ENCODE data around the gene ADGRE2. TPM values are rescaled to one million over a fixed set of nuclear protein-coding genes. Genes with fewer than 3 reads are reported as not detected.

ADGRE2 gene
- total and polyA plus RNA-seq, 2 of the 4 experiments (the other 2 are of a cell fraction): not detected

DNA sequence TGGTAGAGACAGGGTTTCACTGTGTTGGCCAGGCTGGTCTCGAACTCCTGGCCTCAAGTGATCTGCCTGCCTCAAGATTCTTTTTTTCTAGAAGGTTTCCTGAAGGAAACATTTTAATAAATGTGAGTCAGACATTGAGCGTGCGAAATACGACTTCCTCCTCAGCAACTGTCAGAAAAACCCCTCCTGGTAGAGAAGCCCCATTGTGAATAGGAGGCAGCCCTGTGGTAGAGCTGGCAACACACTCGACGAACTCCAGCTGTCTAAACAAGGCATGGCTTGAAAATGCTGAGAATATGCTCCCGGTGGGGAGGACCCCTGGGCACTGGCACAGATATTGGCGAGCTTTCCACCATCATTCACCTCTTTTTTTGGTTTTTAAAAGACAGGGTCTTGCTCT, 78.7 kb downstream of the ADGRE2 start:
- no peak overlapping the region for H3K4ac ChIP-seq (ENCODE audit: low read depth, low read length)
- H2BK120ac ChIP-seq (ENCODE audit: low read depth, low read length): no peak overlapping the region
- 0 out of 4 replicates have a peak, but pooled peaks cover 0 to 2% of the 10 kb centered on the region in 2 experiments for H3K79me1 ChIP-seq (ENCODE audit: low read depth in 1 of 2, low read length in 2 of 2)
- WGBS, 2 experiments (ENCODE audit: extremely low coverage in 2 of 2, insufficient read length in 1 of 2): 80% methylated on average over 1 of the region's 8 CpGs; no CpG with 5 or more reads in 1 of the 2 experiments
- no peak overlapping the region for H2AFZ ChIP-seq (replicated peaks; ENCODE audit: low read length, poor library complexity)
- H2AK5ac ChIP-seq (ENCODE audit: low read depth, low read length): no peak overlapping the region
- H3K14ac ChIP-seq (replicated peaks; ENCODE audit: low read depth, low read length): no peak overlapping the region
- no peak overlapping the region for H3K4me3 ChIP-seq (ENCODE audit: insufficient read depth, low read depth, low read length)
- no peak overlapping the region for H3K56ac ChIP-seq (ENCODE audit: extremely low read depth, insufficient read depth, low read length)
- peaks cover 2% of the 10 kb centered on the region; the same call in 1 of the 2 replicates for H3K9me3 ChIP-seq (ENCODE audit: control insufficient read depth, insufficient read depth, low read length)
- no peak overlapping the region for H3K18ac ChIP-seq (ENCODE audit: low read depth, low read length)
- no peak overlapping the region for H4K8ac ChIP-seq (ENCODE audit: low read depth in 2 of 2, low read length in 2 of 2)
- H4K5ac ChIP-seq (ENCODE audit: low read depth, low read length): no peak overlapping the region
- ChIA-PET POLR2A (ENCODE audit: unreplicated experiment) (no interaction called here), CTCF (interaction anchor here (0.6 kb wide), 1 partner anchor 13 kb away, joined by 3 read pairs; no protein-coding TSS in a partner anchor)
- peaks cover 2% of the 10 kb centered on the region; the same call in 1 of the 2 replicates for H3K9me1 ChIP-seq (ENCODE audit: insufficient read depth, low read length)
- no peaks in the 10 kb centered on the region for H3K4me1 ChIP-seq (ENCODE audit: control insufficient read depth, insufficient read depth, low read length)
- no peak for TF ChIP-seq CEBPB (IDR thresholded peaks at IDR 0.05; ENCODE audit: low read depth, low read length)
- TF ChIP-seq SMC3 (IDR thresholded peaks at IDR 0.05; ENCODE audit: low read depth, low read length): no peak
- no peak for TF ChIP-seq FOS (IDR thresholded peaks at IDR 0.05; ENCODE audit: low read depth, low read length)
- TF ChIP-seq ELK1 (IDR thresholded peaks at IDR 0.05; ENCODE audit: borderline replicate concordance, low read depth, low read length): no peak
- no peak for TF ChIP-seq RCOR1 (IDR thresholded peaks at IDR 0.05; ENCODE audit: insufficient replicate concordance, low read length)
- TF ChIP-seq RAD21 (IDR thresholded peaks at IDR 0.05; ENCODE audit: low read length): no peak
- no peak for TF ChIP-seq NFE2L2 (IDR thresholded peaks at IDR 0.05; ENCODE audit: low read depth, low read length)
- no peak for TF ChIP-seq BHLHE40 (IDR thresholded peaks at IDR 0.05; ENCODE audit: low read depth, low read length)
- TF ChIP-seq, protein P1, sequence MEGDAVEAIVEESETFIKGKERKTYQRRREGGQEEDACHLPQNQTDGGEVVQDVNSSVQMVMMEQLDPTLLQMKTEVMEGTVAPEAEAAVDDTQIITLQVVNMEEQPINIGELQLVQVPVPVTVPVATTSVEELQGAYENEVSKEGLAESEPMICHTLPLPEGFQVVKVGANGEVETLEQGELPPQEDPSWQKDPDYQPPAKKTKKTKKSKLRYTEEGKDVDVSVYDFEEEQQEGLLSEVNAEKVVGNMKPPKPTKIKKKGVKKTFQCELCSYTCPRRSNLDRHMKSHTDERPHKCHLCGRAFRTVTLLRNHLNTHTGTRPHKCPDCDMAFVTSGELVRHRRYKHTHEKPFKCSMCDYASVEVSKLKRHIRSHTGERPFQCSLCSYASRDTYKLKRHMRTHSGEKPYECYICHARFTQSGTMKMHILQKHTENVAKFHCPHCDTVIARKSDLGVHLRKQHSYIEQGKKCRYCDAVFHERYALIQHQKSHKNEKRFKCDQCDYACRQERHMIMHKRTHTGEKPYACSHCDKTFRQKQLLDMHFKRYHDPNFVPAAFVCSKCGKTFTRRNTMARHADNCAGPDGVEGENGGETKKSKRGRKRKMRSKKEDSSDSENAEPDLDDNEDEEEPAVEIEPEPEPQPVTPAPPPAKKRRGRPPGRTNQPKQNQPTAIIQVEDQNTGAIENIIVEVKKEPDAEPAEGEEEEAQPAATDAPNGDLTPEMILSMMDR (conservative IDR thresholded peaks at IDR 0.05; ENCODE audit: low read depth, low read length): no peak
- TF ChIP-seq POLR2A (IDR thresholded peaks at IDR 0.05; ENCODE audit: low read depth, low read length): no peak
- no peak for TF ChIP-seq RFX5 (IDR thresholded peaks at IDR 0.05; ENCODE audit: low read depth, low read length)
- no peak for TF ChIP-seq CHD1 (IDR thresholded peaks at IDR 0.05; ENCODE audit: low read depth, low read length)
- no peak for TF ChIP-seq MAFK (IDR thresholded peaks at IDR 0.05; ENCODE audit: low read depth, low read length)
- TF ChIP-seq, protein P2, sequence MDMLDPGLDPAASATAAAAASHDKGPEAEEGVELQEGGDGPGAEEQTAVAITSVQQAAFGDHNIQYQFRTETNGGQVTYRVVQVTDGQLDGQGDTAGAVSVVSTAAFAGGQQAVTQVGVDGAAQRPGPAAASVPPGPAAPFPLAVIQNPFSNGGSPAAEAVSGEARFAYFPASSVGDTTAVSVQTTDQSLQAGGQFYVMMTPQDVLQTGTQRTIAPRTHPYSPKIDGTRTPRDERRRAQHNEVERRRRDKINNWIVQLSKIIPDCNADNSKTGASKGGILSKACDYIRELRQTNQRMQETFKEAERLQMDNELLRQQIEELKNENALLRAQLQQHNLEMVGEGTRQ (IDR thresholded peaks at IDR 0.05; ENCODE audit: low read depth, low read length): no peak
- no peak for TF ChIP-seq MAZ (IDR thresholded peaks at IDR 0.05; ENCODE audit: borderline replicate concordance, low read depth, low read length)
- no peak overlapping the region for H3K9ac ChIP-seq (ENCODE audit: low read depth, low read length)
- ATAC-seq (ENCODE audit: low read depth) (no peak), DNase-seq (no peak)
- H3K36me3 ChIP-seq (ENCODE audit: control insufficient read depth, insufficient read depth, low read length): peaks cover 71% of the 10 kb centered on the region
- H2AK9ac ChIP-seq (replicated peaks; ENCODE audit: low read depth, low read length, poor library complexity): no peak overlapping the region
- no peaks in the 10 kb centered on the region for H4K20me1 ChIP-seq (ENCODE audit: insufficient read depth, low read length)
- no peaks in the 10 kb centered on the region for H3K27me3 ChIP-seq (ENCODE audit: control insufficient read depth, insufficient read depth, low read length)
- intact Hi-C loops (cut with micrococcal nuclease) (no loop called here), in situ Hi-C loops (cut with MboI; ENCODE audit: low sequenced_read_pairs) (no loop called here), dilution Hi-C loops (cut with HindIII; ENCODE audit: low sequenced_read_pairs, unreplicated experiment) (no loop called here)
- no peak overlapping the region for H3K27ac ChIP-seq (ENCODE audit: insufficient read depth, low read length)
- BruUV-seq (replicated peaks): no TSS peak
- no peak overlapping the region for H2BK5ac ChIP-seq (ENCODE audit: low read depth, low read length, poor library complexity, severe bottlenecking)
- no peak overlapping the region for H3K4me2 ChIP-seq (ENCODE audit: low read depth, low read length)
- H2BK20ac ChIP-seq (ENCODE audit: low read depth, low read length): no peak overlapping the region
- no peak overlapping the region for H4K91ac ChIP-seq (ENCODE audit: insufficient read depth, low read depth, low read length)
- H2BK15ac ChIP-seq (ENCODE audit: low read depth, low read length): no peak overlapping the region
- no peak overlapping the region for H3K23ac ChIP-seq (ENCODE audit: low read depth, low read length)
